Fibroblast of lung (primary cell): ENCODE data around the gene DDX6.

Experiments
- CTCF ChIP-seq, 2 donors: IDR thresholded peaks in 1 of 2; conservative IDR thresholded peaks in 1 of 2; 1 replicate in 1 of 2; 2 replicates in 1 of 2; pipeline ENCODE4 v1.5.1; 2011 to 2012; ENCODE audit warnings: low read length in 2 of 2, control low read depth in 1 of 2, inconsistent platforms in 1 of 2, low read depth in 1 of 2, mild to moderate bottlenecking in 1 of 2
- EZH2 ChIP-seq: IDR thresholded peaks from 2 replicates; pipeline ENCODE4 v1.5.1; 2012; ENCODE audit warnings: low read length, control low read depth, mild to moderate bottlenecking; ENCODE audit errors: missing control alignments

DNA sequence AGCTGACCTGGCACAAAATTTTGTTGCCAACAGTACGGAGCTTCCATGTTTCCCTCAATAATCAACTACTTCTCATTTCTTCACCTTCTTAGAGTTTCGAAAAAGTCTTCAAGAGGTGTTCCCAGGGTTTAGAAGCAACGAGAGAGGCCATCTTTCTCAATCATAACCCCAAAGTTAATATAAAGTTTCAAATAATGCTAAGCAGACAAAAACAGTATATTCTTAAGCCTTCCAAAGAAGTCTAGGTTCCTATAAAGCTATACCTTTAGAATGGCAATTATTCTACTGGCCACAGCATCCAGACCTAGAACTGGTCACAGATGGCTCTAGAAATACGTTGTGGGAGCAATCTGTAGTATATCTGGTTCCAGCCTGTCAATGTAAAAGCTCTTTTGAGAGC is 16.9 kb downstream of the DDX6 start:
- TF ChIP-seq CTCF (conservative IDR thresholded peaks at IDR 0.05 in 1 of 2, IDR thresholded peaks at IDR 0.05 in 1 of 2; ENCODE audit: low read depth in 1 of 2, low read length in 2 of 2) (no peak), EZH2 (no peak)
